GM21723 (cell line): Measurements from ENCODE around the gene EEFSEC.

Experiments
- ATAC-seq: cut with Tn5 transposase; IDR thresholded peaks from one replicate; pipeline ENCODE4 v1.9.1; 2021; ENCODE audit warnings: mild to moderate bottlenecking, moderate library complexity; ENCODE audit not compliant: unreplicated experiment

The EEFSEC gene

DNA sequence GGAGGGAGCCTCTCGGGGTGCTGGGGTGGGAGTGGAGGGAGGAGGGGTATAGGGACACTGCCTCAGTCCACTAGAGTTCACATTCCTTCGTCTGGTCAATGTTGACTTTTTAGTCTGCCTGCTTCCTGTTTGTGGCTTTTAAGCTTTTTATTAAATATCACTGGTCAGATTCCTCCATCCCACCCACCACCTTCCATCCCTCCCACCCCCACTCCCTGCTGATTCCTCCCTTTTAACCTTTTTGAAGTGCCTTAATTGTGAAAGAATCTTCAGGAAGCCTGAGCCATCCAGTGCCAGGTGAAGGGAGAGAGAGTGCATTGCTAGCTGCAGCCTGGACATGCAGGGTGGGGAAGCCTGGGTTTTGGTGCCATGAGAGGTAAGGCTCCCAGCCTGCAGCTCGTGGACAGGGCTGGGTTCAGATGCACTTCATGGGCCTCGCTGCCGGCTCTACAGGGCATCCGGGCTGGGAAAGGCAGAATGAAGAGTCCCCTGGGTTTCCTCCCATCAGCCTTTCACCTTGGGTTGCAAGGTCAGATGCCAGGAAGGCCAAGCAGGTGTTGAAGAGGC lies 207.5 kb downstream of the EEFSEC start:
- ATAC-seq, result no peak

- no peak for ATAC-seq
Measured at GRCh38 chr3:128362026-128362965, 209.0 kb downstream of the EEFSEC start.

- no peak for ATAC-seq
Measured at GRCh38 chr3:128364291-128364690, 211.0 kb downstream of the EEFSEC start.

GRCh38 chr3:128364808-128365360 lies 211.6 kb downstream of the EEFSEC start:
- ATAC-seq, result no peak

- no peak for ATAC-seq
Measured at GRCh38 chr3:128366136-128366535, 212.9 kb downstream of the EEFSEC start.

DNA sequence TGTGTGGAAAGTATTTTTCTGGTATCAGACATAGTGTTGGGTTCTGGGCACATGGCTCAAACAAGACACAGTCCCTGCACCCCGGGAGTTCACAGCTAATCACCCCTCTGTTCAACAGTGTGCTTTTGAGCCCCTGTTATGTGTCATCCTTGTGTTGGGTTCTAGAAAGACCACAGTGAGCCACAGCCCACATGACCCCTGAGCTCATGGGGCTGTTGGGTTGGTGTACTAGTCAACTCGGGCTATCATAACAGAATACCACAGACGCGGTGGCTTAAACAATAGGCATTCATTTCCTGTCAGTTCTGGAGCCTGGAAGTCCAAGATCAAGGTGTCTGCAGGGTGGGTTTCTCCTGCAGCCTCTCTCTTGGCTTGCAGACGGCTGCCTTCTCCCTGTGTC lies 213.4 kb downstream of the EEFSEC start:
- ATAC-seq, result no peak

GRCh38 chr3:128367221-128367620 lies 213.9 kb downstream of the EEFSEC start:
- no peak for ATAC-seq

DNA sequence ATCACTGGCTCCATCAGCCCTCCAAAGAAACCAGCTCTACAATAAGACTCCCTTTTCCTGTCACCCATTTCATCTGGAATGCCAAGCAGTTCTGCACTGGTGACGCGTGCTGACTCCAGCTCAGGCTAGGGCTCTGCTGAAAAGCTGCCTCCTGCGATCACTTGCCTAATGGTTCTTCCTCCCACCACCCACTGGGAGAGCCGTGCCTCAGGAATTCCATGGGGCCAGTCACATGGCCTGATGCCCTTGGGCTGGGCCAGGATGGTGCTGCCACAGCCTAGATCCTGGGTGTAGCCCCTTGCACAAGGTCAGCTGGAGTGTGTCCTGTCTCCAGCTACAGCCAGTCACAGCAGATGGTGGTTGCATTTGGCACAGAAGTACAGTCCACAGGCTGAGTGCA lies 214.5 kb downstream of the EEFSEC start:
- no peak for ATAC-seq

- no peak for ATAC-seq
Measured at GRCh38 chr3:128368626-128369025, 215.3 kb downstream of the EEFSEC start.

GRCh38 chr3:128369121-128369703 lies 215.9 kb downstream of the EEFSEC start:
- ATAC-seq, result no peak

- no peak for ATAC-seq
Measured at GRCh38 chr3:128369881-128370642, 216.8 kb downstream of the EEFSEC start.

DNA sequence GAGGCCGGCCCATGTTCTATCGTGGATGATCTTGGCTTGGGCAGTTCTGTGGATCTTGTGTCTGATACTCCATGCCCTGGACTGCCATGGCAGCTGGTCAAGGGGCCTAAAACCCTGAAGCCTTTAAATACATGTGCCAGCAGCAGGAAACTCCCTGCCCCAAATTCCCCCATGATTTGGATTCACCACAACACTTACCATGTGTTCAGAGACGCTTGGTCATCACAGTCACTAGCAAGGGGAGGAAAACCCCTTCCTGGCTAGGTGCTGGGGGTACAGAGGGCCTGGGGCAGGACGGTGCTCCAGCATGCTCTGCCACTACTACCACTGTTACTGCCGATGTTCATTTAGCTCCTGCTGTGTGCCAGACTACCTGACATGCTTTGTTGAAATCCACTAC lies 219.0 kb downstream of the EEFSEC start:
- no peak for ATAC-seq

- no peak for ATAC-seq
Measured at GRCh38 chr3:128372707-128373533, 219.6 kb downstream of the EEFSEC start.

DNA sequence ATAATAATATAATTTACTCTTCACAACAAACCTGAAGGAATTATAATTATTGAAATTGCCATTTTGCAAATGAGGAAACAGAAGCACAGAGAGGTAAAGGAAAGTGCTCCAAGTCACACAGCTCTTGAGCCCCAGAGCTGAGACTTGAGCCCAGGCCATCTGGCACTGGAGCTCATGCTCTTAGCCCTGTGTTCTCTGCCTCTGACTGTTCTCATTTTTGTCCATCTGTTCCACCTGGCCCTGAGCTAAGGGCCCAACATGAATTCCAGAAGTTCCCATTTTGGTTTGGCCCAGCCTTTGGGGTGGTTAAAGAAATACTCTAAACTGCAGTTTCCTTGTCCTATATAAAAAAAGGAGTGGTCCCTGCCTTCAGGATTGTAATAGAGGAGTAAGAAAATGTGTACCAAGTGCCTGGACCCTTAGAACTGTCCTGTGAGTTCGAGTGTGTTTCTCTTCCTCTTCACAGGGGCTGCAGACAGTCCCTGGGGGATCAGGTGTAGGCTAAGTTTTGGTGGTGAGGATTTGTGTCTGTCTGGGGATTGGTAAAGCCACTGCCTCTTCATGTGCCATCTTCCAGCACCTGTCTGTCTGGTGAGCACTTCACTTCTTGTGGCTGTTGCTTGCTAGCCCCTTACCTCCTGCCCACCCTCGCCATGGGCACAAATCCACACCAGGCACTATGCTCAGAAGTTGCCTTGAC lies 221.6 kb downstream of the EEFSEC start:
- ATAC-seq, result no peak

- no peak for ATAC-seq
Measured at GRCh38 chr3:128376516-128376915, 223.2 kb downstream of the EEFSEC start.

- ATAC-seq, result no peak
Measured at GRCh38 chr3:128378631-128379347, 225.5 kb downstream of the EEFSEC start.

GRCh38 chr3:128379367-128380160 lies 226.3 kb downstream of the EEFSEC start:
- no peak for ATAC-seq

- ATAC-seq, result no peak
Measured at GRCh38 chr3:128380295-128380694, 227.0 kb downstream of the EEFSEC start.
